Prostate gland (tissue), 2 donors: Measurements from ENCODE around the gene CIB1. TPM values are rescaled to one million over a fixed set of nuclear protein-coding genes. Genes with fewer than 3 reads are reported as not detected.

Experiments used
- DNase-seq: peaks from one replicate; pipeline ENCODE4 v3.0.0-alpha.2; 2019; ENCODE audit warnings: low spot score
- H3K27ac ChIP-seq, 2 donors: fragments of 200-600 bp; sonication (generic); 2 replicates each; pipeline ENCODE4 v1.5.1; 2017 to 2019
- H3K27me3 ChIP-seq: fragments of 200-600 bp; sonication (generic); replicated peaks from 2 replicates; pipeline ENCODE4 v1.5.1; 2019; ENCODE audit not compliant: insufficient read depth
- H3K36me3 ChIP-seq, 2 donors: fragments of 200-600 bp; sonication (generic); 1 replicate in 1 of 2; 2 replicates in 1 of 2; pipeline versions ENCODE4 v1.5.1 to v1.8.1; 2017 to 2019
- H3K4me1 ChIP-seq: fragments of 200-600 bp; sonication (generic); replicated peaks from 2 replicates; pipeline ENCODE4 v1.5.1; 2019
- H3K4me3 ChIP-seq, 2 donors: fragments of 200-600 bp; sonication (generic); 2 replicates each; pipeline ENCODE4 v1.5.1; 2017 to 2019
- H3K9me3 ChIP-seq: fragments of 200-600 bp; sonication (generic); 2 replicates; pipeline ENCODE4 v1.5.1; 2017
- POLR2A ChIP-seq: fragments of 450-650 bp; IDR thresholded peaks from one replicate; pipeline ENCODE4 v1.6.1; 2016; ENCODE audit warnings: antibody characterized with exemption, mild to moderate bottlenecking
- POLR2AphosphoS5 ChIP-seq: sonication (generic); formaldehyde crosslinking; IDR thresholded peaks from one replicate; pipeline ENCODE4 v1.6.1; 2017; ENCODE audit warnings: antibody characterized with exemption
- WGBS: methylation state at CpG from one replicate; pipeline ENCODE4 v1.1.5; 2018; 5-methylcytosine and 5-hydroxymethylcytosine counted together
- intact Hi-C: fragments of 100-400 bp; cut with DNase I; formaldehyde crosslinking; loops from one replicate; pipeline ENCODE4 v1.14.2; 2022
- total RNA-seq, 2 donors: library from RNA; depleted of rRNA; stranded (reverse); fragments of >200 nt; gene quantifications; one replicate each; pipeline ENCODE4 v1.1.0, GENCODE V29; 2016
- TF ChIP-seq, protein P1 (sequence below), 4 experiments: fragments of 200-600 bp in 2 of 4; fragments of 450-650 bp in 2 of 4; sonication (generic) in 2 of 4; IDR thresholded peaks; 1 replicate in 3 of 4; 2 replicates in 1 of 4; pipeline ENCODE4 v1.5.1; 2016 to 2019; ENCODE audit warnings: antibody characterized with exemption in 4 of 4, mild to moderate bottlenecking in 2 of 4, moderate library complexity in 2 of 4

CIB1 gene
- total RNA-seq, 2 donors from 2014 or later = 48.3 to 104 TPM

DNA sequence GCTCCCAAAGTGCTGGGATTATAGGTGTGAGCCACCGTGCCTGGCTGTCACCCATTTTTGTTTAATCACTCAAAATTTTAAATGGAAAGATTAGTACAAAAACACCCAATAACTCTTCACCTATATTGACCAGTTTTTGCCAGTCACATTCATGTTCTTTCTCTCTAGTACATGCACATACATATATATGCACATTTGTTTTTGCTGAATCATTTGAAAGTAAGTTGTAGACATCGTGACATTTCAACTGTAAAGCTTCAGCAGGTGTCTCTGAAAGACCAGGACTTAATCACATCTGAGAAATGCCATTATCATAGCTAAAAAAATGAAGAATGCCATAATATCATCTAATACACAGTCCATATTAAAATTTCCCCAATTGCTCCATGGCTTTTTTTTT lies 39.1 kb downstream of the CIB1 start:
- H3K4me1 ChIP-seq = peaks cover 22% of the 10 kb centered on the region
- no peaks in the 10 kb centered on the region for H3K27me3 ChIP-seq
- H3K27ac ChIP-seq = no peak overlapping the region
- H3K4me3 ChIP-seq = no peak overlapping the region
- no peaks in the 10 kb centered on the region for H3K9me3 ChIP-seq
- intact Hi-C loops = no loop called here
- DNase-seq = no peak
- no peaks in the 10 kb centered on the region for H3K36me3 ChIP-seq
- WGBS = 92% methylated on average over 2 of the region's 2 CpGs
- TF ChIP-seq POLR2AphosphoS5 (no peak), POLR2A (no peak)
- TF ChIP-seq, protein P1, sequence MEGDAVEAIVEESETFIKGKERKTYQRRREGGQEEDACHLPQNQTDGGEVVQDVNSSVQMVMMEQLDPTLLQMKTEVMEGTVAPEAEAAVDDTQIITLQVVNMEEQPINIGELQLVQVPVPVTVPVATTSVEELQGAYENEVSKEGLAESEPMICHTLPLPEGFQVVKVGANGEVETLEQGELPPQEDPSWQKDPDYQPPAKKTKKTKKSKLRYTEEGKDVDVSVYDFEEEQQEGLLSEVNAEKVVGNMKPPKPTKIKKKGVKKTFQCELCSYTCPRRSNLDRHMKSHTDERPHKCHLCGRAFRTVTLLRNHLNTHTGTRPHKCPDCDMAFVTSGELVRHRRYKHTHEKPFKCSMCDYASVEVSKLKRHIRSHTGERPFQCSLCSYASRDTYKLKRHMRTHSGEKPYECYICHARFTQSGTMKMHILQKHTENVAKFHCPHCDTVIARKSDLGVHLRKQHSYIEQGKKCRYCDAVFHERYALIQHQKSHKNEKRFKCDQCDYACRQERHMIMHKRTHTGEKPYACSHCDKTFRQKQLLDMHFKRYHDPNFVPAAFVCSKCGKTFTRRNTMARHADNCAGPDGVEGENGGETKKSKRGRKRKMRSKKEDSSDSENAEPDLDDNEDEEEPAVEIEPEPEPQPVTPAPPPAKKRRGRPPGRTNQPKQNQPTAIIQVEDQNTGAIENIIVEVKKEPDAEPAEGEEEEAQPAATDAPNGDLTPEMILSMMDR (IDR thresholded peaks at IDR 0.05) = no peak

DNA sequence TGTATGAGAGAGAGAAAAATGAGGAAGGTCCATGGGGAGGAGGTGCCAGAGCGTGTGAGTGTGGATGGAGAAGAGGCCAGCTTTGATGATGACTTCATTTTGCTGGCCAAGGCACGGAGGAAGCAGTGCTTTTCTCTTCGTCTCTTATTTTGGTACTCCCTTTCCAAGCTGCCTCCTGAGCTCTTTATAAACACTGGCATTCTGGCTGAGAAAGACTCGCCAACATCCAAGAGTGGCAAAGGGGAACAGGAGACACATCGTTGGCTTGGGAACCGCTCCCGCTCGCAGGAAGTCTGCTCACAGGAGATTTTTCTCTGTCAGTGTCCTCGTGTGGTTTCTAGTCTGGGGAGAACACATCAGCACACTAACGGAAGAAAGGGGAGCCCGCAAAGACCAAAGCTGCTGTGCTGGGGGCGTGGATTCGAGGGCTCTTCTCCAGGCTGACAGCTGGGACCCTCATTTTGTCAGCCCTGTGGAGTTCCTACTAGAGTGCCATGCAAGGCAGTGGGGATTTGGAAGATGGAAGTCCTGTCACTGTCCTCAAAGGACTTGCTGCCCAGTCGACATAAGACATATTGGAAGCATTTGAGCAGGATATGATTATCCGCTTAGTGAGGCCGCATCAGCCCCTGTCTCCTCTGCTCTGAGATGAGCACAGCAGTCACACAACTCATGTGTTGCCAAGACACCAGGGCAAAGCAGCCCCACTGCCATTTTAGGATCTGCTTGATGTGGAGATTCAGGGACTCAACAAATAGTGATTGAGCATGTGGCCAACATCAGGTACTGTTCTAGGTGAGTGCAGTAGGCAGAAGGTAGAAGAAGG lies 40.6 kb downstream of the CIB1 start:
- H3K9me3 ChIP-seq = no peaks in the 10 kb centered on the region
- no peaks in the 10 kb centered on the region for H3K27me3 ChIP-seq
- peak overlapping the region; percentile 75 to 99 for H3K27ac ChIP-seq
- H3K4me1 ChIP-seq = peaks cover 22% of the 10 kb centered on the region
- intact Hi-C loops = no loop called here
- 36% methylated on average over 16 of the region's 16 CpGs for WGBS
- no peaks in the 10 kb centered on the region for H3K36me3 ChIP-seq
- TF ChIP-seq POLR2A (no peak), POLR2AphosphoS5 (no peak)
- TF ChIP-seq, protein P1 (IDR thresholded peaks at IDR 0.05) = no peak
- DNase-seq = no peak
- no peak overlapping the region for H3K4me3 ChIP-seq

DNA sequence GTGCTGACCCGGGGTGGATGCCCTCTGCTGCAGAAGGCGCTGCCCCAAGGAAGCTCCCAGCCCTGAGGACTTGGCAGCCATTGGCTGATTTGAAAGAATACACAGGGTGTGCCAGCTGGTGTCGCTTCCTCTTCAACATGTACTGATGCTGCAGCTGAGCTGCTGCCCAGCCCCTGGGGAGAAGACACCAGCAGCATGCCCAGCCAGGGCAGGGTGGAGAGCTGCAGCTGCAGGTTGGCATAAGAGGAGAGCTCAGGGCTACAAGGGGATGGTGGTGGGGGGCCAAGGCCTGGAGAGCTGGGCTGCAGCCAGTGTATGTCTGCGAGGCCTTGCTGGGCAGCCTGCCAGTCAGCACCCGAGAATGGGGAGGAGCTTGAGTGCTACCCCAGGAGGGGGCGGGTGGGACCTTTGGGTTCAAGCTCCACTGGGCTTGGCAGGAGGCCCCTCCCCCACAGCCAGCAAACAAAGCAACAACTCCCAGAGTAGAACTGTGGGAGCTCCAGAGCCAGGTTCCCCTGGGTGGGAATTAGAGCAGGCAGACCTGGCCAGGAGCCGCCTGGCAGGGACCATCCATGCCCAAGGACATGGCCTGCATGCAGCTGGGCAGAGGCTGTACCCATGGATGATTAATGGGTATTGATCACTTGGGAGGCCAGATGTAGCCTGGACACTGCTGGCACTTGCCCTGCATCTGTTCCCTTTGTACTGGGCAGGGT lies 41.8 kb downstream of the CIB1 start:
- H3K36me3 ChIP-seq = no peaks in the 10 kb centered on the region
- intact Hi-C loops = no loop called here
- peak; percentile 88 for DNase-seq
- H3K27ac ChIP-seq = peak overlapping the region; percentile 75 to 99
- no peaks in the 10 kb centered on the region for H3K9me3 ChIP-seq
- peaks cover 22% of the 10 kb centered on the region for H3K4me1 ChIP-seq
- H3K4me3 ChIP-seq = no peak overlapping the region
- peak; percentile 71 for TF ChIP-seq POLR2AphosphoS5
- TF ChIP-seq POLR2A = no peak
- TF ChIP-seq, protein P1 (IDR thresholded peaks at IDR 0.05) = no peak
- 16% methylated on average over 7 of the region's 7 CpGs for WGBS
- H3K27me3 ChIP-seq = no peaks in the 10 kb centered on the region

DNA sequence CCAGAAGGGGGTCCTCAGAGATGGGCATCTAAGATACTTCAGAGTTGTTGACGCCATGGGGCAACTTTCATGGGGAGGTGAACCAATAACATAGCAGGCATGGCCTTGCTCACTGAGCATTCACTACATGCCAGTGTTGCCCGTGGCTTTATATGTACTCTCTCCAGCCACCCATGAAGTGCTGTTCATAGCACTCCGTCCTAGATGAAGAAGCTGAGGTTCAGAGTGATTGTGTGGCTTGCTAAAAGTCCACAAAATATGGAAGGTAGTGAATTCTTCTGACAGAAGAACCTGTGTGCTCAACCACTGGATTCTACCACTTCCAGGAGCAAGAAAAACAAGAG lies 42.4 kb downstream of the CIB1 start:
- DNase-seq = no peak
- Histone ChIP-seq H3K27ac (peak overlapping the region; percentile 75 to 99), H3K36me3 (no peaks in the 10 kb centered on the region), H3K4me3 (no peak overlapping the region), H3K4me1 (peaks cover 22% of the 10 kb centered on the region), H3K9me3 (no peaks in the 10 kb centered on the region), H3K27me3 (no peaks in the 10 kb centered on the region)
- intact Hi-C loops = no loop called here
- TF ChIP-seq POLR2AphosphoS5 (no peak), POLR2A (no peak)
- TF ChIP-seq, protein P1 (IDR thresholded peaks at IDR 0.05) = no peak
- 50% methylated on average over 3 of the region's 3 CpGs for WGBS
